Measurements from ENCODE around the gene PANX1. TPM values are rescaled to one million over a fixed set of nuclear protein-coding genes. Genes with fewer than 3 reads are reported as not detected.
A peak's percentile ranks its signal among the peaks of the same experiment; 100 is the strongest.

The PANX1 gene
- total RNA-seq, 1 donor from 2014 or later = 17.0 TPM

GRCh38 chr11:94201004-94201465 lies 72.4 kb downstream of the PANX1 start:
- TF ChIP-seq, protein P1, sequence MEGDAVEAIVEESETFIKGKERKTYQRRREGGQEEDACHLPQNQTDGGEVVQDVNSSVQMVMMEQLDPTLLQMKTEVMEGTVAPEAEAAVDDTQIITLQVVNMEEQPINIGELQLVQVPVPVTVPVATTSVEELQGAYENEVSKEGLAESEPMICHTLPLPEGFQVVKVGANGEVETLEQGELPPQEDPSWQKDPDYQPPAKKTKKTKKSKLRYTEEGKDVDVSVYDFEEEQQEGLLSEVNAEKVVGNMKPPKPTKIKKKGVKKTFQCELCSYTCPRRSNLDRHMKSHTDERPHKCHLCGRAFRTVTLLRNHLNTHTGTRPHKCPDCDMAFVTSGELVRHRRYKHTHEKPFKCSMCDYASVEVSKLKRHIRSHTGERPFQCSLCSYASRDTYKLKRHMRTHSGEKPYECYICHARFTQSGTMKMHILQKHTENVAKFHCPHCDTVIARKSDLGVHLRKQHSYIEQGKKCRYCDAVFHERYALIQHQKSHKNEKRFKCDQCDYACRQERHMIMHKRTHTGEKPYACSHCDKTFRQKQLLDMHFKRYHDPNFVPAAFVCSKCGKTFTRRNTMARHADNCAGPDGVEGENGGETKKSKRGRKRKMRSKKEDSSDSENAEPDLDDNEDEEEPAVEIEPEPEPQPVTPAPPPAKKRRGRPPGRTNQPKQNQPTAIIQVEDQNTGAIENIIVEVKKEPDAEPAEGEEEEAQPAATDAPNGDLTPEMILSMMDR (IDR thresholded peaks at IDR 0.05) = no peak
- H3K27ac ChIP-seq = no peak overlapping the region
- H3K4me1 ChIP-seq = no peaks in the 10 kb centered on the region
- ATAC-seq = peak in 1 of 2 donors; percentile 9
- no peaks in the 10 kb centered on the region for H3K36me3 ChIP-seq
- no peak for DNase-seq
- H3K27me3 ChIP-seq (ENCODE audit: low read depth) = no peaks in the 10 kb centered on the region
- no peaks in the 10 kb centered on the region for H3K9me3 ChIP-seq
- H3K4me3 ChIP-seq = no peak overlapping the region
- intact Hi-C loops (cut with DNase I) = no loop called here

DNA sequence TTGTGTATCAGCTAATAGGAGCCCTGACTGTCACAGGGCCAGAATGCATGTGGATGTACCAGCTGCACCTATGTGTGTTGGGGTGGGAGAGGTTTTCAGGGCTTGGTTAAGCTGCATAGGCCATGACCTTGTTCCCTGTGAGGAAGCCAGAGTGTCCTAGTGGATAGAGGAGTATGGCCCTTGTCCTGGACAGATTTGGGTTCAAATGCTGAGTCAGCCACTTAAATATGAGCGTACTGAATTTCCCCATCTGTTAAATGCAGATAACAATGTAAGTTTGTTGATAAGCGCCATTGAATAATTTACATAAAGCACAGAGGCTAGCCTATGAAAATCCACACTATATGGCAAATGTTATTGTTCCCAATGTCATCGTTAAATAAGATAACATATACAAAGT lies 74.4 kb downstream of the PANX1 start:
- ATAC-seq = no peak
- Histone ChIP-seq H3K36me3 (no peaks in the 10 kb centered on the region), H3K9me3 (no peaks in the 10 kb centered on the region), H3K4me1 (no peaks in the 10 kb centered on the region), H3K27me3 (ENCODE audit: low read depth) (no peaks in the 10 kb centered on the region), H3K27ac (no peak overlapping the region), H3K4me3 (no peak overlapping the region)
- no peak for DNase-seq
- intact Hi-C loops (cut with DNase I) = no loop called here
- TF ChIP-seq, protein P1 (IDR thresholded peaks at IDR 0.05) = no peak

GRCh38 chr11:94211261-94211830 lies 82.7 kb downstream of the PANX1 start:
- Histone ChIP-seq H3K4me1 (no peaks in the 10 kb centered on the region), H3K36me3 (no peaks in the 10 kb centered on the region), H3K27me3 (ENCODE audit: low read depth) (no peaks in the 10 kb centered on the region), H3K27ac (no peak overlapping the region), H3K4me3 (no peak overlapping the region), H3K9me3 (no peaks in the 10 kb centered on the region)
- TF ChIP-seq, protein P1 (IDR thresholded peaks at IDR 0.05) = no peak
- DNase-seq (no peak), ATAC-seq (no peak)
- intact Hi-C loops (cut with DNase I) = no loop called here

- TF ChIP-seq, protein P1 (IDR thresholded peaks at IDR 0.05) = no peak
- H3K9me3 ChIP-seq = no peaks in the 10 kb centered on the region
- H3K27me3 ChIP-seq (ENCODE audit: low read depth) = no peaks in the 10 kb centered on the region
- no peak for ATAC-seq
- no peaks in the 10 kb centered on the region for H3K36me3 ChIP-seq
- H3K27ac ChIP-seq = no peak overlapping the region
- intact Hi-C loops (cut with DNase I) = no loop called here
- DNase-seq = no peak
- H3K4me3 ChIP-seq = no peak overlapping the region
- no peaks in the 10 kb centered on the region for H3K4me1 ChIP-seq
Observed at GRCh38 chr11:94212898-94213297, 84.3 kb downstream of the PANX1 start.

DNA sequence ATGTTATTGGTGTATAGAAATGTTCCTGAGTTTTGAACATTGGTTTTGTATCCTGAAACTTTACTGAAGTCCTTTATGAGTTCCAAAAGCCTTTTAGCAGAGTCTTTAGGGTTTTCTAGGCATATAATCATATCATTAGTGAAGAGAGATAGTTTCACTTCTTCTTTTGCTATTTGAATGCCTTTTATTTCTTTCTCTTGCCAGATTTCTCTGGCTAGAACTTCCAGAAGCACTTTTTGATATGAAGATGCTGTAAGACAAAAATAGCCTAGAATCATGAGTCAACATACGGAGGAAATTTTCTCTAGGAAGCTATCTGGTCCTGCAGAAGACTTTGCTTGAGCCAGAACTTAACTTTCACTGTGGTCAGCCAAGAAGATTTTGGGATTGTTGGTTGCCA lies 89.1 kb downstream of the PANX1 start:
- Histone ChIP-seq H3K4me3 (no peak overlapping the region), H3K36me3 (no peaks in the 10 kb centered on the region), H3K9me3 (peaks cover 15% of the 10 kb centered on the region), H3K27me3 (ENCODE audit: low read depth) (no peaks in the 10 kb centered on the region), H3K27ac (no peak overlapping the region), H3K4me1 (no peaks in the 10 kb centered on the region)
- TF ChIP-seq, protein P1 (IDR thresholded peaks at IDR 0.05) = no peak
- intact Hi-C loops (cut with DNase I) = no loop called here
- ATAC-seq (no peak), DNase-seq (no peak)

Data from lower lobe of right lung (tissue), 2 donors.